ENCODE results near the gene ICAM1.

The ICAM1 gene

DNA sequence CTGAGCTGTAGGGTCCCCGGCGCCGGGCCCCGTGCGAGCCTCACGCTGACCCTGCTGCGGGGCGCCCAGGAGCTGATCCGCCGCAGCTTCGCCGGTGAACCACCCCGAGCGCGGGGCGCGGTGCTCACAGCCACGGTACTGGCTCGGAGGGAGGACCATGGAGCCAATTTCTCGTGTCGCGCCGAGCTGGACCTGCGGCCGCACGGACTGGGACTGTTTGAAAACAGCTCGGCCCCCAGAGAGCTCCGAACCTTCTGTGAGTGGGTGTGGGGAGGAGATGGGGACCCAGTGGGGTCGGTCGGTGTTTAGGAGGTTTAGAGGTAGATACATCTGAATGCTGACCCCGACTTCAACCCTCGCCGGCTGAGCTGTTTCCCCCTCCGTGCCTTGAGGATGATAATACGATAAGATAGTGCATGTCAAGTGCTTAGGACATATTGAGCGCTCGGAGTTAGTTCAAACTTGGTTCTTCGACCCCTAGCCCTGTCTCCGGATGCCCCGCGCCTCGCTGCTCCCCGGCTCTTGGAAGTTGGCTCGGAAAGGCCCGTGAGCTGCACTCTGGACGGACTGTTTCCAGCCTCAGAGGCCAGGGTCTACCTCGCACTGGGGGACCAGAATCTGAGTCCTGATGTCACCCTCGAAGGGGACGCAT, 20.8 kb downstream of the ICAM1 start:
- TF ChIP-seq ZFP30 (CRISPR knock-in tag; IDR thresholded peaks at IDR 0.05) (no peak), ZC3H10 (CRISPR knock-in tag; IDR thresholded peaks at IDR 0.05) (no peak), TCF4 (CRISPR knock-in tag; IDR thresholded peaks at IDR 0.05; ENCODE audit: borderline replicate concordance) (no peak), ZFP3 (CRISPR knock-in tag; IDR thresholded peaks at IDR 0.05) (no peak), ARNTL (CRISPR knock-in tag; IDR thresholded peaks at IDR 0.05; ENCODE audit: borderline replicate concordance, low read depth) (no peak)
- TF ChIP-seq, protein P1, sequence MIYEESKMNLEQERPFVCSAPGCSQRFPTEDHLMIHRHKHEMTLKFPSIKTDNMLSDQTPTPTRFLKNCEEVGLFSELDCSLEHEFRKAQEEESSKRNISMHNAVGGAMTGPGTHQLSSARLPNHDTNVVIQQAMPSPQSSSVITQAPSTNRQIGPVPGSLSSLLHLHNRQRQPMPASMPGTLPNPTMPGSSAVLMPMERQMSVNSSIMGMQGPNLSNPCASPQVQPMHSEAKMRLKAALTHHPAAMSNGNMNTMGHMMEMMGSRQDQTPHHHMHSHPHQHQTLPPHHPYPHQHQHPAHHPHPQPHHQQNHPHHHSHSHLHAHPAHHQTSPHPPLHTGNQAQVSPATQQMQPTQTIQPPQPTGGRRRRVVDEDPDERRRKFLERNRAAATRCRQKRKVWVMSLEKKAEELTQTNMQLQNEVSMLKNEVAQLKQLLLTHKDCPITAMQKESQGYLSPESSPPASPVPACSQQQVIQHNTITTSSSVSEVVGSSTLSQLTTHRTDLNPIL (CRISPR knock-in tag; IDR thresholded peaks at IDR 0.05; ENCODE audit: low read depth), result no peak
- ATAC-seq, result peak; percentile 19

- TF ChIP-seq SNAI2 (CRISPR knock-in tag; IDR thresholded peaks at IDR 0.05) (no peak), ISL1 (CRISPR knock-in tag; IDR thresholded peaks at IDR 0.05) (no peak), CSDC2 (CRISPR knock-in tag; IDR thresholded peaks at IDR 0.05) (no peak), TOX (CRISPR knock-in tag; IDR thresholded peaks at IDR 0.05; ENCODE audit: borderline replicate concordance) (no peak), ZFP30 (CRISPR knock-in tag; IDR thresholded peaks at IDR 0.05) (no peak), ZNF70 (CRISPR knock-in tag; IDR thresholded peaks at IDR 0.05) (no peak), BACH2 (CRISPR knock-in tag; IDR thresholded peaks at IDR 0.05; ENCODE audit: borderline replicate concordance) (no peak), ZFP3 (CRISPR knock-in tag; IDR thresholded peaks at IDR 0.05) (no peak), ESRRG (CRISPR knock-in tag; IDR thresholded peaks at IDR 0.05) (no peak), ZNF8 (CRISPR knock-in tag; IDR thresholded peaks at IDR 0.05) (no peak), ZC3H10 (CRISPR knock-in tag; IDR thresholded peaks at IDR 0.05) (no peak), ZNF565 (CRISPR knock-in tag; conservative IDR thresholded peaks at IDR 0.05; ENCODE audit: low read depth) (no peak), RARB (CRISPR knock-in tag; IDR thresholded peaks at IDR 0.05) (no peak), PPARA (CRISPR knock-in tag; IDR thresholded peaks at IDR 0.05; ENCODE audit: borderline replicate concordance) (no peak), OSR1 (CRISPR knock-in tag; IDR thresholded peaks at IDR 0.05) (no peak), GLIS3 (CRISPR knock-in tag; IDR thresholded peaks at IDR 0.05) (no peak)
- TF ChIP-seq, protein P1 (CRISPR knock-in tag; IDR thresholded peaks at IDR 0.05; ENCODE audit: low read depth), result no peak
- TF ChIP-seq, protein P2, sequence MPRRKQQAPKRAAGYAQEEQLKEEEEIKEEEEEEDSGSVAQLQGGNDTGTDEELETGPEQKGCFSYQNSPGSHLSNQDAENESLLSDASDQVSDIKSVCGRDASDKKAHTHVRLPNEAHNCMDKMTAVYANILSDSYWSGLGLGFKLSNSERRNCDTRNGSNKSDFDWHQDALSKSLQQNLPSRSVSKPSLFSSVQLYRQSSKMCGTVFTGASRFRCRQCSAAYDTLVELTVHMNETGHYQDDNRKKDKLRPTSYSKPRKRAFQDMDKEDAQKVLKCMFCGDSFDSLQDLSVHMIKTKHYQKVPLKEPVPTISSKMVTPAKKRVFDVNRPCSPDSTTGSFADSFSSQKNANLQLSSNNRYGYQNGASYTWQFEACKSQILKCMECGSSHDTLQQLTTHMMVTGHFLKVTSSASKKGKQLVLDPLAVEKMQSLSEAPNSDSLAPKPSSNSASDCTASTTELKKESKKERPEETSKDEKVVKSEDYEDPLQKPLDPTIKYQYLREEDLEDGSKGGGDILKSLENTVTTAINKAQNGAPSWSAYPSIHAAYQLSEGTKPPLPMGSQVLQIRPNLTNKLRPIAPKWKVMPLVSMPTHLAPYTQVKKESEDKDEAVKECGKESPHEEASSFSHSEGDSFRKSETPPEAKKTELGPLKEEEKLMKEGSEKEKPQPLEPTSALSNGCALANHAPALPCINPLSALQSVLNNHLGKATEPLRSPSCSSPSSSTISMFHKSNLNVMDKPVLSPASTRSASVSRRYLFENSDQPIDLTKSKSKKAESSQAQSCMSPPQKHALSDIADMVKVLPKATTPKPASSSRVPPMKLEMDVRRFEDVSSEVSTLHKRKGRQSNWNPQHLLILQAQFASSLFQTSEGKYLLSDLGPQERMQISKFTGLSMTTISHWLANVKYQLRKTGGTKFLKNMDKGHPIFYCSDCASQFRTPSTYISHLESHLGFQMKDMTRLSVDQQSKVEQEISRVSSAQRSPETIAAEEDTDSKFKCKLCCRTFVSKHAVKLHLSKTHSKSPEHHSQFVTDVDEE (CRISPR knock-in tag; IDR thresholded peaks at IDR 0.05), result no peak
- TF ChIP-seq, protein P3, sequence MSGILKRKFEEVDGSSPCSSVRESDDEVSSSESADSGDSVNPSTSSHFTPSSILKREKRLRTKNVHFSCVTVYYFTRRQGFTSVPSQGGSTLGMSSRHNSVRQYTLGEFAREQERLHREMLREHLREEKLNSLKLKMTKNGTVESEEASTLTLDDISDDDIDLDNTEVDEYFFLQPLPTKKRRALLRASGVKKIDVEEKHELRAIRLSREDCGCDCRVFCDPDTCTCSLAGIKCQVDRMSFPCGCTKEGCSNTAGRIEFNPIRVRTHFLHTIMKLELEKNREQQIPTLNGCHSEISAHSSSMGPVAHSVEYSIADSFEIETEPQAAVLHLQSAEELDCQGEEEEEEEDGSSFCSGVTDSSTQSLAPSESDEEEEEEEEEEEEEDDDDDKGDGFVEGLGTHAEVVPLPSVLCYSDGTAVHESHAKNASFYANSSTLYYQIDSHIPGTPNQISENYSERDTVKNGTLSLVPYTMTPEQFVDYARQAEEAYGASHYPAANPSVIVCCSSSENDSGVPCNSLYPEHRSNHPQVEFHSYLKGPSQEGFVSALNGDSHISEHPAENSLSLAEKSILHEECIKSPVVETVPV (CRISPR knock-in tag; IDR thresholded peaks at IDR 0.05), result no peak
- peak; percentile 65 for ATAC-seq
Observed at GRCh38 chr19:10292206-10292788, 21.4 kb downstream of the ICAM1 start.

DNA sequence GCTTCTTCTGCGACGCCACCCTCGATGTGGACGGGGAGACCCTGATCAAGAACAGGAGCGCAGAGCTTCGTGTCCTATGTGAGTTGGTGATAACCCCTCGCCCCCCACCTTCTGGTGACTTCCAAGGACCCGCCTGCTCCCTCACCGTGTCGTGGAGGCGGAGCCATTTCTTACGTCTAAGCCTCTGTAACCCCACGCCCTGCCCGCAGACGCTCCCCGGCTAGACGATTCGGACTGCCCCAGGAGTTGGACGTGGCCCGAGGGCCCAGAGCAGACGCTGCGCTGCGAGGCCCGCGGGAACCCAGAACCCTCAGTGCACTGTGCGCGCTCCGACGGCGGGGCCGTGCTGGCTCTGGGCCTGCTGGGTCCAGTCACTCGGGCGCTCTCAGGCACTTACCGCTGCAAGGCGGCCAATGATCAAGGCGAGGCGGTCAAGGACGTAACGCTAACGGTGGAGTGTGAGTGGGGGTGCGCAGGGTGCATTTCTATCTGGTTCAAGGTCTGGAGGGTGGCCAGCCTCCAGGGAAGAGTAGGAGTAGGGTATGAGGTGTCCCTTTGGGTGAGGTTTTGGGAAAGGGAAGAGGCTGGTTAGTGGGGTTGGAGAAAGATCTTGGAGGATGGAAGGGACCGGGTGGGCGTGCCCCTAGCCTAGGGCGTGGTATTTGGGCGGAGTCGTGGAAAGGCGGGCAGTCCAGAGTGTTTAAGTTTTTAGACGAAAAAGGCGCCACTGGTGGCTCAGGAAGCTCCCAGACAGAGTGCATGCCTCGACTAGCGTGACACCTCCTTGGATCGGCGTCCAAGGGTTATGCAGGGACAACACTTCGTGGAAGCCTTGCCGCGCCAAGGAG, 22.1 kb downstream of the ICAM1 start:
- TF ChIP-seq PPARA (CRISPR knock-in tag; IDR thresholded peaks at IDR 0.05; ENCODE audit: borderline replicate concordance) (no peak), CSDC2 (CRISPR knock-in tag; IDR thresholded peaks at IDR 0.05) (no peak), RARB (CRISPR knock-in tag; IDR thresholded peaks at IDR 0.05) (no peak), ZNF8 (CRISPR knock-in tag; IDR thresholded peaks at IDR 0.05) (no peak), ESRRG (CRISPR knock-in tag; IDR thresholded peaks at IDR 0.05) (no peak), ZNF565 (CRISPR knock-in tag; conservative IDR thresholded peaks at IDR 0.05; ENCODE audit: low read depth) (no peak), ISL1 (CRISPR knock-in tag; IDR thresholded peaks at IDR 0.05) (no peak), TOX (CRISPR knock-in tag; IDR thresholded peaks at IDR 0.05; ENCODE audit: borderline replicate concordance) (no peak), ZFP3 (CRISPR knock-in tag; IDR thresholded peaks at IDR 0.05) (no peak), ZFP30 (CRISPR knock-in tag; IDR thresholded peaks at IDR 0.05) (no peak), OSR1 (CRISPR knock-in tag; IDR thresholded peaks at IDR 0.05) (no peak), PATZ1 (CRISPR knock-in tag; IDR thresholded peaks at IDR 0.05; ENCODE audit: borderline replicate concordance) (no peak), ARNTL (CRISPR knock-in tag; IDR thresholded peaks at IDR 0.05; ENCODE audit: borderline replicate concordance, low read depth) (no peak), ZC3H10 (CRISPR knock-in tag; IDR thresholded peaks at IDR 0.05) (no peak), TCF4 (CRISPR knock-in tag; IDR thresholded peaks at IDR 0.05; ENCODE audit: borderline replicate concordance) (no peak)
- TF ChIP-seq, protein P1 (CRISPR knock-in tag; IDR thresholded peaks at IDR 0.05; ENCODE audit: low read depth), result no peak
- TF ChIP-seq, protein P3 (CRISPR knock-in tag; IDR thresholded peaks at IDR 0.05), result no peak

More for the DNA sequence above, 22.1 kb downstream of the ICAM1 start:
- no peak for ATAC-seq

Data from SK-N-SH treated with all-trans-retinoic acid at 6 μM for 48 hours (cell line).